ENCODE measurements around the gene UCP2.

The UCP2 gene, protein sequence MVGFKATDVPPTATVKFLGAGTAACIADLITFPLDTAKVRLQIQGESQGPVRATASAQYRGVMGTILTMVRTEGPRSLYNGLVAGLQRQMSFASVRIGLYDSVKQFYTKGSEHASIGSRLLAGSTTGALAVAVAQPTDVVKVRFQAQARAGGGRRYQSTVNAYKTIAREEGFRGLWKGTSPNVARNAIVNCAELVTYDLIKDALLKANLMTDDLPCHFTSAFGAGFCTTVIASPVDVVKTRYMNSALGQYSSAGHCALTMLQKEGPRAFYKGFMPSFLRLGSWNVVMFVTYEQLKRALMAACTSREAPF

DNA sequence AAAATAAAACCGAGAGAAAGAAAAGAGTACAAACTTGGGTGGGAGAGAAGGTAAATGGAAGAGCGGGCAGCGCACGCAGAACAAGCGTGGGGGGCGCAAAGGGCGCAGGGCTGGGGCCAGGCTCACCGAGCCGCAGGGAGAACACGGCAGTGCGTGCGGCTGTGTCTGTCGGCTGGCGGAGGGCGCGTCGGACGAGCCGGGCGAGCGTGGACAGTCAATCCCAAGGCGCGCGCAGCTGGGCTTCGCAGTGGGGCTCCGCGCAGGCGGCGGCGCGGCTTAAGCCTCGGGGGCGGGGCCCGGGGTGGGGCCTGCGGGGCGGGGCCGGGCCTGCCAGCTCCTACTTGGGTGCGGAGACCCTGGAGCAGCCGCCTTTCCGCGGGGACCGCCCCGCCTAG lies at the start of gene UCP2:
UCP2 (minus strand) TSS at position 249 of the 395 bp plus-strand sequence. CDS start 4,465 bp downstream, outside the sequence.
- in situ Hi-C loops (cut with MboI; ENCODE audit: low sequenced_read_pairs), result no loop called here

DNA sequence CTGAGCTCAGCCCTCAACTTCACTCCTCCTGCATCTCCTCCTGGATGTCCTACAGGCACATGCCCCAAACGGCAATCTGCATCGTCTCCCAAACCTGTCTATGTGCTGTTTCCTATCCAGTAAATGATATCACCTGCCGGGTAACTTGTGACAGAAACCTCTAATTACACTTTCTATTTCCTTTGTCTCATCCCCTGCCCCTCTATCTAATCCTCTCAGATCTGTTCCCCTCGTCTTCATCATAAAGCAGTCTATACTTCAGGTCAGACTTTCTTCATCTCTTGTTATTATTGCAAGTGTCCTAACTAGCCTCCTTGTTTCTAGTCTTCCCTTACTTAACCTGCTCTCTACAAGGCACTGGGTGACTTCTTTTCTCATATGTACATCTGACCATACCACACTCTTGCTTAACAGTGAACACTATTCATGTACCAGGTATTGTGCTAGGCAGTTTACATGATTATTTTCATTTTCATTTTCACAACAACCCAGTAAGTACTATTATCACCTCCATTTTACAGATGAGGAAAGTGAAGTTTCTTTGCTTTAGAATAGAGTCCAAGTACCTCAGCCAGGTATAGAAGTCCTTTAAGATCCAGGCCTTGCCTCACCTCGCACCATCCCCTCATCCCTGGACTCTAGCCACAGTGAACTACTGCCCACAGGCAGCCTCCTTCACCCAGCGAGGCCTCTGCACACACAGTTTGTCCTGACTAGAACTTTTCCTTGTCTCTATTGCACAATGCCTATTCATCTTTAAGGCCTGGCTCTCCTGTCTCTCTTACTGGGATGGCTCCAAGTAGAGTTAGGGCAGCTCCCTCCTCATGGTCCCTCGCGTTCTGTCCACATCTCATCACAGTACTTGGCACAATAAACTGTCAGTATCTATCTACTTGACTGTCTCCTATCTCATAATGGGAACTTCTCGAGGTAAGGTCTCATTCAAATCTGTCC lies 48.4 kb upstream of the UCP2 start:
- in situ Hi-C loops (cut with MboI; ENCODE audit: low sequenced_read_pairs), result no loop called here

DNA sequence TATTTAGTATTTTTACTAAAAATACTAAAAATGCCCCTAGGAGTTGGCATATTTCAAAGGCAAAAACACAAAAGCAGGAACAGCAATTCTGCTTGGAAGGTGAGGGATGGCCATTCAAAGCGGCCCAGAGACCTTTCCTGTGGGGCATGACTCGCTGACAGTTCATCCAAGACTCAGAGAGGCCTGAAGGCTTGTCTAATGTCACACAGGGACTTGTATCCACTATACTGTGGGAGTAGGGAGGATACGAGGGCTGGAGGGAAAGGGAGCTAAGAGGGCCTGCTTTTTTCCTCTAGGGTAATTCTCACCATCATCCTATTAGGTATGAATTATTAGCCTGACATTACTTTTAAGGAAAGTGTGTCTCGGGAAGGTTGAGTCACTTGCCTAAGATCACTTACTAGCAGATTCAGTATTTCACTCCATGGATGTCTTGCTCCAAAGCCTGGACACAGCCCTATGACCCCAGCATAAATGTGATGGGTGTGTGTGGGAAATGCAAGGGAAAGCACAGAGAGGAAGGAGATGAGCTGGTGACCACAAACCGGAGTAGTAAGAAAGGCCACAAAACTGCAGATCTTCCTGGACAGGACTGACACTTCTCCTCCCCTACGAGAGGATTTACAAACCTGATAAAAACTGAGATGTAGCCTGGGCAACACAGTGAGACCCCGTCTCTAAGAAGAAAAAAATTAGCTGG lies 43.0 kb upstream of the UCP2 start:
- in situ Hi-C loops (cut with MboI; ENCODE audit: low sequenced_read_pairs), result no loop called here

DNA sequence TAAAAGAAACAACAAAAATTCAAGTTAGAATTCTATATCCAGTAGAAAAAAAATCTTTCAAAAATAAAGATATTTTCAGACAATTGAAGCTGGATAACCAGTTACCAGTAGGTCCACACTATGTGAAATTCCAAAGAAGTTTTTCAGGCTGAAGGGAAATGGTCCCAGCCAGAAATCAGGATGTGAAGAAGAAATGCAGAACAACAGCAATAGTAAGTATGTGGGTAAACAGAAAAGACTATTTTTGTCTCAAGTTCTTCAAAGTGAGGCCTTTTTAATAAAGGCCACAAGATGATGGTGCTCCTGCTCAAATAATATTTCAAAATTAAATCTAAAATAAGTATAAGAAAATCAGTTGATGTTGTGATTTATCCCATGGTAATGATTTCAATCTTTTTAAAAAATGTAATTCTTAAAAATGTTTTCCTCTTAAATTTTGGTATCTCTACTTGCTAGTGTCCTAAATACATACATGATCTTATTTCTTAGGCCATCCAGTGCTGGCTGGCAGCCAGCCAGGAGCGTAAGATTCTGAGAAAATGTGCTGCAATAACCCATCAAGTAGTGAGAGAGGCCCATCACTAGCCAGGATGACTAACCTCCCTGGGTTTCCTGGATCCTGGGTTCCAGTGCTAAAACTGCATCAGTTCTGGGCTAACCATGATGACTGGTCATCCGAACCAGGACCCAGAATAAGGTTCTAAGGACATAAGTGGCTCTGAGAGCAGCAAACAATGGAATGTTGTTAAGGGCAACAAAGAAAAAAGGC lies 41.8 kb upstream of the UCP2 start:
- in situ Hi-C loops (cut with MboI; ENCODE audit: low sequenced_read_pairs), result no loop called here

DNA sequence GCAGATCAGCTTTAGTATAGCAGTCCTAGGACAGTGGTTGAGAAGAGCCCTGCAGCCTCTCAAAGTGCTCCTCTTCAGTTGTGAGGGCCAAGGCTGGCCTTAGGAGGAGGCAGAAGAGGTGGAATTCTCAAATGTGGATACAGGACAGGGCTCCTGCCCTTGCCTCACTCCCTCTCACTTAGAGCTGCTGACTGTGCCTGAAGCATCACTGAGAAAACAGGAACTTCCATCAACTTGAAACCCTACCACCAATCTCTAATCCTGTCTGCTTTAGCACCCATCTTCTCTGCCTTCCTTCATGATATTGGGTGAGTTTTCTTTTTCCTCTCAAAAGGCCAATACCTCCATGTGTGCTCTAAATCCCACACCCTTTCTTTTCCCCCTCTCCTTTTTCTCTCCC lies 40.6 kb upstream of the UCP2 start:
- in situ Hi-C loops (cut with MboI; ENCODE audit: low sequenced_read_pairs), result no loop called here

DNA sequence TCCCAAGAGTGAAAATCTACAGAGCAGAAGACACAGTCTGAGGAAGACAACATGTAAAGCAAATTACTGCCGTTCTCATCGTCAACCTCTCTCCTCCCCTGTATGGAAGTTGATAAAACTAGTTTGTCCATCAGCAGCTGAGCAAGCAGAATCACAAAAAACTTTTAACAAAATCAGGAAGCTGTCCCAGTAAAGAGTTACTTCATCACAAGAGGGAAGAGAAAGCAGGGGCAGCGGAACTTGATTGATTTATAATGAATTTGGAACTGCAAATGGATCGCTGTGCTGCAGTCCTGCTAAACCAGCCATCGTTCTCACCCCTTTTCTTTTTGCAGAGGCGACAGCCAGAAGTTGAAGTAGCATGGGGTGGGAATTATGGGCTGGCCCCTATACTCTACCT lies 39.9 kb upstream of the UCP2 start:
- in situ Hi-C loops (cut with MboI; ENCODE audit: low sequenced_read_pairs), result no loop called here

DNA sequence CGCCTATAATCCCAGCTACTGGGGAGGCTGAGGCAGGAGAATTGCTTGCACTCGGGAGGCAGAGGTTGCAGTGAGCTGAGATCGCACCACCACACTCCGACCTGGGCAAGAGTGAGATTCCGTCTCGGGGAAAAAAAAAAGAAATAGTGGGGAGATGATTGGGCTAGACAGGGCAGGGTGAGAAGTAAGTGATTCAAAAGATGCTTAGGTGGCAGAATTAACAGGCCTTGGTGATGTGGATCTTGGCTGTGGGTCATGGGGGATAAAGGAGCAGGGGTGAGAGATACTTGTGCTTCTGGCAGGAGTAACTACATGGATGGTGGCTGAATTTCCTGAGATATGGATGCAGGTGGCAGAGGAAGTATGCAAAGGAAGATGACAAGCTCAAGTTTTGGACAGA lies 39.4 kb upstream of the UCP2 start:
- in situ Hi-C loops (cut with MboI; ENCODE audit: low sequenced_read_pairs), result no loop called here

DNA sequence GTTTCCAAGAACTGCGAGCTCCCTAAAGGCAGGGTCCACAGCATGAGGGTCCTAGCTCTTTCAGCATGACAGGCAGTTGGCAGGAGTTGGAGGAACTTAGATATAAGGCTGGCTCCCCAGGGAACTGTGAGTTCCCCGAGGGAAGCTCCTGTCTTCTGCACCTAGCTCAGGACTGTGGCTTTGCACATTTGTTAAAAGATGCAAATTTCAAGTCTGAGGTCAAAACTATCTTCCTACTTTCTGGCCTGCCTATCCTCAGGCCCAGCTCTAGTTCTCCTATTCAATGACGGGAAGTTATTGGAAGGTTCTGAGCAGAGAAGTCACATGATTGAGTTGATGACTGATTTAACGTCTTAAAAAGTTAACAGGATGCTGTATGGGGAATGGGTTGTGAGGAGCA lies 37.9 kb upstream of the UCP2 start:
- in situ Hi-C loops (cut with MboI; ENCODE audit: low sequenced_read_pairs), result no loop called here

DNA sequence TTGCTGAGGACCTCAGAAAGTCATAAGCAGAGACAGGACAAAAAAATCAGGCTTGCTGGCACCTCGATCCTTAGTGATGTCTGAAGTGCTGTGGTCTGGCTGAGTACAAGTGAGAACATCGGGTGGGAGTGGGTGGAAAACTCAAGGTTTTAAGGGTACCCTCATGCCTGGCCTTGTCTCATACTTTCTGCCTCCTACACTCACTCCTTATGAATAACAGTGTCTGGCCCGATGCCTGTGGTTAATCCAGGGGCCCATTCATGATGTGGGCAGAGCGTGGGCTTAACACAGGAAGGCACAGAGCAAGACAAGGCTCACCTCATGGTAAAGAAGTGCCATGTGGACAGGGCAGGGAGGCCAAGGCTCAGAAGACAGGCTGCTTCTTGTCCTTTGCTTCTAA lies 37.2 kb upstream of the UCP2 start:
- in situ Hi-C loops (cut with MboI; ENCODE audit: low sequenced_read_pairs), result no loop called here

DNA sequence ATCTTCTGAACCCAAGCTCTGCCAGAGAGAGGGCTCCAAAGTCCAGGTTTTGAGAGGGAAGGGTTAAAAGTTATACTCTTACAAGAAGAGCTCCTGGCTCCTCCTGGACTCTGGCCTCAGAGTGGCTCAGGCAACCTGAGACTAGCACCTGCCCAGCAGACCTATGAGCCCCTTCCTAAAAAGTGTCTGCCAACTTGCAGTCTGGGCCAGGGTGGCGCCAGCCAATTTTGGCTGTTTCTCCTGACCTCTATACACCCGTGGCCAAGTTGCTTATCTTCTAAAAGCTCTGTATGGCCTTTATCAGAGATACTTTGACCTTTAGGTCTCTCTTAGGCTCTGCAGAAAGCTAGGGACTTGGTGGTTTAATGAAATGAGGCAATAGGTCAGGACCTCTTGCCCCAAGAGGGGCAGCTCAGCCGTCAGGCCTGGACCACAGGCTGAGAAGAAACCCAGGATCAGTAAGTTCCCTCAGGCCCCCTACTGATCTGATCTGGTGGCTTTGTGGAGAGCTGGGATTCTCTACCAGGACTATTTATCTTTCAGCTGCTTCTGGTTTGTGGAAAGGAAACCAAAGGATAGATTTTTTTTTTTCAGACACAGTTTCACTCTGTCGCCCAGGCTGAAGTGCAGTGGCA lies 36.6 kb upstream of the UCP2 start:
- in situ Hi-C loops (cut with MboI; ENCODE audit: low sequenced_read_pairs), result no loop called here

DNA sequence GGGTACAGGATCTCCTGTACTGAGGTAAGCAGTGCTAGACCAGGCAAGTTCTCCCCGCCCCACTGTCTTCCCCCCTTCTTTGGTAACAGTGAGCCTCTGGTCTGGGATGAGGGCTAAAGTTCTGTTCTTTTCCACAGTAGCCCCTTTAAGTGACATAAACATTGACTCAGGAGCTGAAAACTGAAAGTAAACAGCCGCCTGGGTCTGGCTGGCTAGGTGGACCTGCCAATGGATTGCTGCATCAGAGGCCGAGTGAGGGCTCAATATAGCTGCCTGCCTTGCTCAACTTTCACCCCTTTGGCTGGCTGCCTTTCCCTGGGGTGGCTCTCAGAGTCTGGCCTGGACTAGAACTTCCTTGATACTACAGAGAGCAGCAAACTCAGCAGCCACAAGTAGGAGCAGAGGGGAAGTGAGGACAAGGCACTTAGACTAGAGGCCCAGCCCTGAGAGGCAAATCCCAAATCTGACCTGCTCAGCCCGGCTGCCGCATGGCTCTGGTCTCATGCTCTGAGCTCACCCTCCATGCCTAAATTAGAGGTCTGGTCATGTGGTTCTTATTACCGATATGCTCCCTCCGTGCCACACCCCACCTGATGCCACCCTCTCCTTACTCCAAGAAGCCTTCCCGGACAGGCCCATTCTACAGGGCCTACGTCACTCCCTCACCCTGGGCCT lies 35.8 kb upstream of the UCP2 start:
- in situ Hi-C loops (cut with MboI; ENCODE audit: low sequenced_read_pairs), result no loop called here

DNA sequence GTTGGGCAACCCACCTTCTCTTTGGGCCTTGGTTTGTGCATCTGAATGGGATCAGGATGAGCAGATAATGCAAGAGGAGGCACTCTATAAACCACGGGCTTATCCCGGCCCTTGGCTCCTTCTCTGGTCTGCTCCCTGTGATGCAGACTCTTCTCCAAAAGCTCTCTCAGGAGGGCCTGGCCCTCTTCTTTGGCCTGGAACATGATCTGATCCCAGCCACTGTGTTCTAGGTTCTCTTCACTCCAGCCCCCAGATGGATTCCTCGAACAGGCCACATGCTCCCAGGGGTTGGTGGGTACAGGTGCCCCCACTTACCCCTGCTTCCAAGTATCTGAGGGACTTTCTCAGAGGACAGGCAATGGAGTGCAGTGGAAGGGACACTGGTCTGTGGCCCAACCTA lies 35.0 kb upstream of the UCP2 start:
- in situ Hi-C loops (cut with MboI; ENCODE audit: low sequenced_read_pairs), result no loop called here

DNA sequence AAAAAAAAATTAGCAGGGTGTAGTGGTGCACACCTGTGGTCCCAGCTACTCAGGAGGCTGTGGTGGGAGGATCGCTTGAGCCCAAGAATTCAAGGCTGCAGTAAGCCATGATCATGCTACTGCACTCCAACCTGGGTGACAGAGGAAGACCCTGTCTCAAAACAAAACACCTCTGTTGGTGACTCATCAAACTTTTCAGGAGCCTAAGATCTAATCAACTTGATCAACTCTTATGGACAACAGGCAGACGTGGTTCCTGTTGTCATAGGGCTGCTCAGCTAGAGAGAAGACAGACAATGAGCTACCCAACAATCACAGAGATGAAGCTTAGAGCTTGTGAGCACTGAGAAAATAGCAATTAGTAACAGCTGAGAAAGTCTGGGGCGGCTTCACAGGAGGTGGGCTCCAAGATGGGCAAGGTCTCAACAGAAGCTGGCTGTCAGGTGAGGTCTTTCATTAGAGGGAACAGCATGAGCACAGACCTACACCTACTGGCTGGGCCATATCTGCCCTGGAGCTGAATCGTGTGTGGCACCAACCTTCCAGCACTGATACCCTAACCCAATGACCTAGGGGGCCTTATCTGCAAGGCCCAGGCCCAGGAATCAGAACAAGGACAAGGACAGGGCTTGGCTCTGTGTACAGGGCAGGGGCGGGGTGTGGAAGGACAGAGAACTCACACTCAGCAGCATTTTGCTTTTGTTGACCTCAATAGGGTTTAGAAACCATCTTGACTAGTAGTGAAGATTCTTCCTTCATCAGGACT lies 33.5 kb upstream of the UCP2 start:
- in situ Hi-C loops (cut with MboI; ENCODE audit: low sequenced_read_pairs), result no loop called here

DNA sequence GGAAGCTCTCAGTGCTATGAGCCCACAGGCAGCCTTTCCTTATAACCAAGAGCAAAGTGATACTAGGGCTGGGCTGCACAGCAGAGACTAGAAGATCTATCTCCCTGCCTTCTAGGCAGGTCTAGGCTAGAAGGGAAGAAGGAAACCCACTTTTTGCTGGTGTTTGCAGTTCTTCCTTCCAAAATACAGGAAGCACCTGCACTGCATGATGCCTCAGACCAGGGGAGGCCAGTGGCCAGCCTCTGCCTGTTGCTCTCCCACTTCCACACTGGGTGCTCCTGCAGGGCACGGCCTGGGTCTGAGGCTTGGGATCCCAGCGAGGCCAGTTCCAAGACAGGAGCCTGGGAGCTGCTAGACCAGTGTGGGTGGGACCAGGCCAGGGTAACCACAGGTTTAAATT lies 32.2 kb upstream of the UCP2 start:
- in situ Hi-C loops (cut with MboI; ENCODE audit: low sequenced_read_pairs), result no loop called here

DNA sequence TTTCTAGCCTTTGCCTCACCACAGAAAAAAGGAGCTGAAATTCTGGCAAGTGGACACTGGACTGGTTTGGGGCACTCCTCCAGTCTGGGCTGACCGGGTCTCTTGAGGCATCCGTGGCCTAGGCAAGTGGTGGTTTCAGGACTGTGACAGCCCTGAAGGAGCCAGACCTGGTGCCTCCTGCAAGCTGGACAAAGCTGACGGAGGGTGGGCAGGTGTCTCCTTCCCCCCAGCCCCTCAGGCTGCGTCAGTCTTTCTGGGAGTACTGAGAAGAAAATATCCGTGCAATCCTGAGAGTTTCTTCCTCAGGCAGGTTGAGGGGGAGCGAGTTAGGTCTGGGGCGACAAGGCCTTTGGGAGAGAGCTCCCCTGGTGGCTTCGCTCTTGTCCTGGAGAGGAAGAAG lies 30.5 kb upstream of the UCP2 start:
- in situ Hi-C loops (cut with MboI; ENCODE audit: low sequenced_read_pairs), result no loop called here

DNA sequence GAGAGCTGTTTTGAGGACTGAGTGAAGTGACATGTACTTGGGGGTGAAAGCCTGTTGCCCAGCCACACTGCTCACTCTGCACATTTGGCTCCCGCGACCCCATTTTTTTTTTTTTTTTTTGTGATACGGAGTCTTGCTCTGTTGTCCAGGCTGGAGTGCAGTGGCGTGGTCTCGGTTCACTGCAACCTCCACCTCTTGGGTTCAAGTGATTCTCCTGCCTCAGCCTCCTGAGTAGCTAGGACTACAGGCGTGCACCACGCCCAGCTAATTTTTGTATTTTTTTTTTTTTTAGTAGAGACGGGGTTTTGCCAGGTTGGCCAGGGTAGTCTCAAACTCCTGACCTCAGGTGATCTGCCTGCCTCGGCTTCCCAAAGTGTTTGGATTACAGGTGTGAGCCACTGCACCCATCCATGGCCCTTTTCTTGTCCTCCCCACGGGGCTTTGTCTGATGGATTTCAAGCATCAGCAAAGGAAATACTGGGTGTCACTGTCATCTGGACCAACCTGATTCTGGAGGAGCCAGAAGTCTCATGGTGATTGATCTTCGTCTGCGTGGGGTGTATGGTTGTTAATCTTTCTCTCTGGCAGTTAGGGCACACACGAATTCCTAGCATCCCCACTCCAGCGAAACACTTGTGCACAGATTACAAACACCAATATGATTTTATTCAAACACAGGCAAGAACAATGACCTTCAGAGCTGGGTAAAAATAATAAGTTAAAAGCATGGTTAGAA lies 29.6 kb upstream of the UCP2 start:
- in situ Hi-C loops (cut with MboI; ENCODE audit: low sequenced_read_pairs), result no loop called here

DNA sequence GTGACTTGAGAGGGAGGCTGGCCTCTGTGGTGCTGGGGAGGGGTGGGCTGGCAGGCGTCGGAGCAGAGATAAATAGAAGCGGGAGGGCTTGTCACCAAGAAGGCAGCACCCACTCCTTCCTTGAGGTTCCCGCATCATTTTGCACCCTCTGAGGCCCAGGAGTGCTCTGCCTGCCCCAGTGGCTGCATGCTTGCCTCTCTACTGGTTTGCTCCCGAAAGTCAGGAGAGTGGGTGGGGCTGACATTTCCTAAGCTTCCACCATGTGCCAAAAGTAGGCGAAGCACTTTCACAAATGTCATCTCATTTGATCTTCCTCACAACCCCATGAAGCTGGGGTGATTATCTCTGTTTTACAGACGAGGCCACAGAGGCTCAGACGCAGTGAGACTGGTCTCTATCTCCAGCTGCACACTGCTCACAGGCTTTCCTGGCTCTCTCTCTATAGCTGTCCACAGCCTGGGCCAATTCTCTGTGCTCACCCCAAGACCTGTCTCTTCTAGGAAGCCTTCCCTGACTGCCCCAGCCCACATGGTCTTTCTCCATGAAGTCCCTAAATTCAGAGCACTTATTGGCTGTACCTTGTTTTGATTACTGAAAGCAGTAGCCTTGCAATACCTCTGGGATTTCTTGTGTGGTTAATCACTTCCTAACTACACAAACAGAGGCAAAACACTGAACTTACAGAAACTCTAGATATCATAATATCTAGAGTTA lies 28.9 kb upstream of the UCP2 start:
- in situ Hi-C loops (cut with MboI; ENCODE audit: low sequenced_read_pairs), result no loop called here
